Hepatocyte (in vitro differentiated cells): ENCODE results near the gene IMPACT.

Experiments used
- CTCF ChIP-seq: fragments of 200-600 bp; sonication (generic); IDR thresholded peaks from 2 replicates; pipeline ENCODE4 v1.5.1; 2016; ENCODE audit warnings: antibody characterized with exemption, mild to moderate bottlenecking; ENCODE audit not compliant: poor library complexity
- EZH2 ChIP-seq: fragments of 200-600 bp; sonication (generic); IDR thresholded peaks from 2 replicates; pipeline ENCODE4 v1.6.1; 2016; ENCODE audit warnings: antibody characterized with exemption, mild to moderate bottlenecking, borderline replicate concordance

DNA sequence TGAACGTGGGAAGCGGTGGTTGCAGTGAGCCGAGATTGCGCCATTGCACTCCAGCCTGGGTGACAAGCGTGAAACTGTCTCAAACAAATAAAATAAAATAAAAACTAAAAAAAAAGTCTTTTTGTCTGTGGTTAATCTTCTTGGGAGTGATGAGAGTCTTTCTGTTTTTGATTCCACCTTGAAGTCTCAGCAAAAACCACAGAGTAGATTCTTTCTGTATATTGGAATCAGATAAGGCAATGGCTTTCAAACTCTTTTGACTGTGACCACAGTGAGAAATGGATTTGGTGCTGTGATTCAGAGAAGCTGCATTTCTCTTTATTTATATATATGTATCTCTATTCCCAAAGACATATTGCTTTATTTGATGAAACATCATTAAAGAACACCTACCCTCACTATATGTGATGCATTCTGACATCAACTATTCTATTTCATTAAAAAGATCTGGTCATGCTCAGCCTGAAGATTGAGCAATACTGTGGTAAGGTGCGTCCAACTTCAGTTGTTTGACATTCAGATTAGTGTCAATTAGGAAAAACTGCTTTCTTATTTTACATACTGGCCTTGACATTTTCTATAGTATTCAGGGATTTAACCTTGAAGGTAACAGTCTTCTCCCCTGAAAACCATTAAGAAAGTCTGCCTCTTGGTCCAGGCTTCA lies 49.6 kb downstream of the IMPACT start:
- TF ChIP-seq CTCF (no peak), EZH2 (no peak)
